22Rv1 (cell line): ENCODE data around the gene HOXB9.

Source experiments
- CTCF ChIP-seq: fragments of 450-650 bp; IDR thresholded peaks from 2 replicates; pipeline ENCODE4 v1.5.1; 2017; ENCODE audit warnings: mild to moderate bottlenecking
- ZFX ChIP-seq: fragments of 450-650 bp; IDR thresholded peaks from 2 replicates; pipeline ENCODE4 v1.6.1; 2017; ENCODE audit warnings: antibody characterized with exemption, borderline replicate concordance

GRCh38 chr17:48592577-48592976, 33.6 kb downstream of the HOXB9 start:
- TF ChIP-seq CTCF (no peak), ZFX (no peak)
